ENCODE data around the gene FKBP9.
"Not testable (repeated sequence)": the region's sequence is repeated elsewhere in the genome, so short reads cannot be mapped to it uniquely, and the experiment has no call there.

The FKBP9 gene

GRCh38 chr7:33005193-33005592, 48.0 kb downstream of the FKBP9 start:
- not testable (repeated sequence) for DNase-seq

- DNase-seq, result not testable (repeated sequence)
These were observed 48.5 kb downstream of the FKBP9 start for GRCh38 chr7:33005690-33006089.

- no peak for DNase-seq
These were observed 52.5 kb downstream of the FKBP9 start for GRCh38 chr7:33009734-33010133.

GRCh38 chr7:33012364-33012763, 55.1 kb downstream of the FKBP9 start:
- DNase-seq, result no peak

GRCh38 chr7:33024189-33024757, 67.0 kb downstream of the FKBP9 start:
- no peak for DNase-seq

- DNase-seq, result no peak
These were observed 78.5 kb downstream of the FKBP9 start for GRCh38 chr7:33035776-33036175.

GRCh38 chr7:33038639-33039038, 81.4 kb downstream of the FKBP9 start:
- no peak for DNase-seq

- DNase-seq, result no peak
These were observed 82.1 kb downstream of the FKBP9 start for GRCh38 chr7:33039257-33039902.

GRCh38 chr7:33039903-33040292, 82.7 kb downstream of the FKBP9 start:
- no peak for DNase-seq

- no peak for DNase-seq
These were observed 83.7 kb downstream of the FKBP9 start for GRCh38 chr7:33040803-33041516.

GRCh38 chr7:33041631-33042428, 84.6 kb downstream of the FKBP9 start:
- DNase-seq, result no peak

GRCh38 chr7:33043501-33044400, 86.5 kb downstream of the FKBP9 start:
- no peak for DNase-seq

- no peak for DNase-seq
These were observed 87.1 kb downstream of the FKBP9 start for GRCh38 chr7:33044401-33044718.

- no peak for DNase-seq
These were observed 87.7 kb downstream of the FKBP9 start for GRCh38 chr7:33044986-33045385.

- DNase-seq, result no peak
These were observed 91.0 kb downstream of the FKBP9 start for GRCh38 chr7:33048257-33048656.

GRCh38 chr7:33048704-33049103, 91.5 kb downstream of the FKBP9 start:
- DNase-seq, result no peak

GRCh38 chr7:33050535-33051318, 93.5 kb downstream of the FKBP9 start:
- DNase-seq, result peak in 2 of 56 donors; percentile 7 to 12

- no peak for DNase-seq
These were observed 96.5 kb downstream of the FKBP9 start for GRCh38 chr7:33053721-33054120.

- no peak for DNase-seq
These were observed 97.2 kb downstream of the FKBP9 start for GRCh38 chr7:33054261-33054964.

GRCh38 chr7:33055158-33055557, 97.9 kb downstream of the FKBP9 start:
- DNase-seq, result no peak
